Hippocampal formation (tissue), 2 donors: ENCODE data around the gene CGNL1.

Experiments used
- DNase-seq, 2 donors: peaks; one replicate each; lab custom pipeline; 2025; lab: John Stamatoyannopoulos, UW

The CGNL1 gene

GRCh38 chr15:57548351-57548750, 172.0 kb downstream of the CGNL1 start:
- DNase-seq, result no peak

- no peak for DNase-seq
Measured at GRCh38 chr15:57548835-57549234, 172.5 kb downstream of the CGNL1 start.

GRCh38 chr15:57549935-57550334, 173.6 kb downstream of the CGNL1 start:
- no peak for DNase-seq

- peak; percentile 3 to 15 for DNase-seq
Measured at GRCh38 chr15:57550640-57551039, 174.3 kb downstream of the CGNL1 start.

GRCh38 chr15:57551715-57552677, 175.7 kb downstream of the CGNL1 start:
- DNase-seq, result no peak

- DNase-seq, result no peak
Measured at GRCh38 chr15:57552678-57553334, 176.5 kb downstream of the CGNL1 start.

GRCh38 chr15:57553526-57553925, 177.2 kb downstream of the CGNL1 start:
- DNase-seq, result no peak

- peak in 1 of 2 donors; percentile 14 for DNase-seq
Measured at GRCh38 chr15:57554063-57554811, 177.9 kb downstream of the CGNL1 start.

GRCh38 chr15:57554812-57555179, 178.5 kb downstream of the CGNL1 start:
- DNase-seq, result no peak

GRCh38 chr15:57555270-57555669, 179.0 kb downstream of the CGNL1 start:
- no peak for DNase-seq

- DNase-seq, result no peak
Measured at GRCh38 chr15:57556040-57556439, 179.7 kb downstream of the CGNL1 start.

- DNase-seq, result no peak
Measured at GRCh38 chr15:57557267-57557666, 181.0 kb downstream of the CGNL1 start.

- no peak for DNase-seq
Measured at GRCh38 chr15:57557810-57558209, 181.5 kb downstream of the CGNL1 start.

- peak in 1 of 2 donors; percentile 31 for DNase-seq
Measured at GRCh38 chr15:57559875-57560274, 183.6 kb downstream of the CGNL1 start.

GRCh38 chr15:57561041-57561711, 184.9 kb downstream of the CGNL1 start:
- DNase-seq, result peak; percentile 47 to 74

- DNase-seq, result no peak
Measured at GRCh38 chr15:57562196-57562769, 186.0 kb downstream of the CGNL1 start.

GRCh38 chr15:57563416-57563815, 187.1 kb downstream of the CGNL1 start:
- no peak for DNase-seq

GRCh38 chr15:57565311-57565710, 189.0 kb downstream of the CGNL1 start:
- DNase-seq, result no peak

GRCh38 chr15:57566834-57567233, 190.5 kb downstream of the CGNL1 start:
- DNase-seq, result no peak

- no peak for DNase-seq
Measured at GRCh38 chr15:57567891-57568290, 191.6 kb downstream of the CGNL1 start.

- DNase-seq, result no peak
Measured at GRCh38 chr15:57568299-57568698, 192.0 kb downstream of the CGNL1 start.
